Neuronal stem cell (in vitro differentiated cells): ENCODE measurements around the gene CORO1C.
"Not testable (repeated sequence)": the region's sequence is repeated elsewhere in the genome, so short reads cannot be mapped to it uniquely, and the experiment has no call there.

Experiments used
- DNase-seq: peaks from one replicate; pipeline ENCODE4 v3.0.0-alpha.2; 2013; ENCODE audit warnings: low spot score
- H2AFZ ChIP-seq: one replicate; pipeline ENCODE4 v1.6.1; 2013; ENCODE audit warnings: mild to moderate bottlenecking, low read length, inconsistent platforms
- H2AK5ac ChIP-seq: 2 replicates; pipeline ENCODE4 v1.6.1; 2013; ENCODE audit warnings: low read depth, mild to moderate bottlenecking, inconsistent platforms, low read length, moderate library complexity, mixed read lengths
- H2BK120ac ChIP-seq: 2 replicates; pipeline ENCODE4 v1.6.1; 2013; ENCODE audit warnings: low read depth, mild to moderate bottlenecking, inconsistent platforms, low read length, moderate library complexity, mixed read lengths
- H2BK12ac ChIP-seq: one replicate; pipeline ENCODE4 v1.6.1; 2013; ENCODE audit warnings: low read length, inconsistent platforms
- H2BK15ac ChIP-seq: 2 replicates; pipeline ENCODE4 v1.6.1; 2013; ENCODE audit warnings: mild to moderate bottlenecking, low read length, inconsistent platforms, mixed read lengths
- H2BK5ac ChIP-seq: one replicate; pipeline ENCODE4 v1.6.1; 2013; ENCODE audit warnings: inconsistent platforms, mild to moderate bottlenecking, low read length, moderate library complexity
- H3K14ac ChIP-seq: one replicate; pipeline ENCODE4 v1.6.1; 2013; ENCODE audit warnings: low read length, inconsistent platforms
- H3K18ac ChIP-seq: 2 replicates; pipeline ENCODE4 v1.6.1; 2013; ENCODE audit warnings: low read length, inconsistent platforms
- H3K23ac ChIP-seq: 2 replicates; pipeline ENCODE4 v1.6.1; 2013; ENCODE audit warnings: low read depth, mild to moderate bottlenecking, mixed read lengths, low read length, inconsistent platforms; ENCODE audit not compliant: poor library complexity
- H3K27ac ChIP-seq: replicated peaks from 3 replicates; pipeline ENCODE4 v1.5.1; 2013; ENCODE audit warnings: low read length, inconsistent platforms
- H3K27me3 ChIP-seq, 3 experiments: 2 replicates each; pipeline ENCODE4 v1.6.1; 2013; ENCODE audit warnings: low read length in 3 of 3, mild to moderate bottlenecking in 2 of 3, inconsistent platforms in 1 of 3, low read depth in 1 of 3, mixed read lengths in 1 of 3, moderate library complexity in 1 of 3; ENCODE audit not compliant: control insufficient read depth in 3 of 3, insufficient read depth in 3 of 3
- H3K36me3 ChIP-seq, 2 donors: replicated peaks in 1 of 2; 2 replicates each; pipeline ENCODE4 v1.6.1; 2013; ENCODE audit warnings: low read length in 2 of 2; ENCODE audit not compliant: control insufficient read depth in 2 of 2, insufficient read depth in 2 of 2
- H3K4ac ChIP-seq: 2 replicates; pipeline ENCODE4 v1.6.1; 2013; ENCODE audit warnings: inconsistent platforms, mild to moderate bottlenecking, low read length, moderate library complexity
- H3K4me1 ChIP-seq, 2 donors: 1 replicate in 1 of 2; 2 replicates in 1 of 2; pipeline ENCODE4 v1.6.1; 2013; ENCODE audit warnings: low read length in 2 of 2, low read depth in 1 of 2; ENCODE audit not compliant: control insufficient read depth in 2 of 2, insufficient read depth in 1 of 2
- H3K4me2 ChIP-seq: one replicate; pipeline ENCODE4 v1.6.1; 2013; ENCODE audit warnings: mild to moderate bottlenecking, low read length, inconsistent platforms; ENCODE audit not compliant: insufficient read depth, poor library complexity, severe bottlenecking
- H3K4me3 ChIP-seq, 2 donors: 2 replicates each; pipeline ENCODE4 v1.5.1; 2013; ENCODE audit warnings: low read length in 2 of 2, mild to moderate bottlenecking in 2 of 2, inconsistent platforms in 1 of 2, moderate library complexity in 1 of 2
- H3K79me1 ChIP-seq: one replicate; pipeline ENCODE4 v1.6.1; 2013; ENCODE audit warnings: low read depth, mild to moderate bottlenecking, inconsistent platforms, low read length, moderate library complexity
- H3K9ac ChIP-seq: one replicate; pipeline ENCODE4 v1.6.1; 2013; ENCODE audit warnings: mild to moderate bottlenecking, low read depth, low read length, inconsistent platforms; ENCODE audit not compliant: poor library complexity
- H3K9me3 ChIP-seq, 2 donors: replicated peaks in 1 of 2; 2 replicates each; pipeline versions ENCODE3 to v1.6.1; 2013; ENCODE audit warnings: low read length in 2 of 2, mild to moderate bottlenecking in 2 of 2, inconsistent platforms in 1 of 2, low read depth in 1 of 2, mixed read lengths in 1 of 2, moderate library complexity in 1 of 2; ENCODE audit not compliant: control insufficient read depth in 2 of 2, insufficient read depth in 1 of 2
- H4K8ac ChIP-seq: one replicate; pipeline ENCODE4 v1.6.1; 2013; ENCODE audit warnings: low read depth, mild to moderate bottlenecking, inconsistent platforms, low read length, moderate library complexity
- H4K91ac ChIP-seq: one replicate; pipeline ENCODE4 v1.6.1; 2013; ENCODE audit warnings: low read length, low read depth, mild to moderate bottlenecking, inconsistent platforms; ENCODE audit not compliant: poor library complexity
- WGBS, 2 donors: extraction: QIAGEN DNeasy Blood & Tissue Kit; methylation state at CpG; one replicate each; pipeline ENCODE4 v1.1.7; 2013; ENCODE audit warnings: missing lambda C conversion rate in 2 of 2, mixed read lengths in 1 of 2; ENCODE audit not compliant: insufficient read length in 2 of 2, insufficient replicate concordance in 1 of 2; ENCODE audit errors: extremely low coverage in 2 of 2; 5-methylcytosine and 5-hydroxymethylcytosine counted together

CORO1C gene

GRCh38 chr12:108621161-108621560 is 110.2 kb downstream of the CORO1C start:
- no peak overlapping the region for H3K27ac ChIP-seq
- no peak overlapping the region for H2BK12ac ChIP-seq
- no peak for DNase-seq
- H3K23ac ChIP-seq = no peak overlapping the region
- peaks cover 7 to 22% of the 10 kb centered on the region in 2 donors for H3K4me1 ChIP-seq
- H3K9me3 ChIP-seq = no peaks in the 10 kb centered on the region
- H3K36me3 ChIP-seq = no peaks in the 10 kb centered on the region
- H2BK120ac ChIP-seq = no peak overlapping the region
- H3K4ac ChIP-seq = no peak overlapping the region
- H3K4me3 ChIP-seq = no peak overlapping the region
- H4K91ac ChIP-seq = no peak overlapping the region
- H2BK5ac ChIP-seq = no peak overlapping the region
- H4K8ac ChIP-seq = no peak overlapping the region
- H2AK5ac ChIP-seq = no peak overlapping the region
- no peak overlapping the region for H2AFZ ChIP-seq
- no peak overlapping the region for H3K9ac ChIP-seq
- H2BK15ac ChIP-seq = no peak overlapping the region
- H3K18ac ChIP-seq = no peak overlapping the region
- H3K27me3 ChIP-seq = no peaks in the 10 kb centered on the region
- no peak overlapping the region for H3K14ac ChIP-seq
- no peaks in the 10 kb centered on the region for H3K79me1 ChIP-seq
- no CpG with 5 or more reads among the region's 3 CpGs for WGBS, 2 donors
- H3K4me2 ChIP-seq = no peak overlapping the region

- Histone ChIP-seq H3K23ac (no peak overlapping the region), H2AFZ (peak overlapping the region; percentile 45), H2BK12ac (no peak overlapping the region), H3K18ac (no peak overlapping the region), H3K27me3 (no peaks in the 10 kb centered on the region), H3K14ac (no peak overlapping the region), H3K36me3 (no peaks in the 10 kb centered on the region), H3K4ac (no peak overlapping the region), H2AK5ac (no peak overlapping the region), H3K4me1 (peaks cover 7 to 22% of the 10 kb centered on the region in 2 donors), H4K8ac (no peak overlapping the region), H3K4me3 (no peak overlapping the region), H3K27ac (no peak overlapping the region), H3K9me3 (peaks cover 0 to 4% of the 10 kb centered on the region in 2 donors), H2BK120ac (no peak overlapping the region), H3K4me2 (no peak overlapping the region), H3K9ac (no peak overlapping the region), H2BK5ac (no peak overlapping the region), H4K91ac (no peak overlapping the region), H2BK15ac (no peak overlapping the region), H3K79me1 (no peaks in the 10 kb centered on the region)
- no peak for DNase-seq
- no CpG with 5 or more reads among the region's 10 CpGs for WGBS, 2 donors
These were observed 111.0 kb downstream of the CORO1C start for GRCh38 chr12:108620236-108620879.

GRCh38 chr12:108619369-108620160 is 111.8 kb downstream of the CORO1C start:
- no peaks in the 10 kb centered on the region for H3K79me1 ChIP-seq
- H2BK15ac ChIP-seq = no peak overlapping the region
- no peak overlapping the region for H3K18ac ChIP-seq
- H2AK5ac ChIP-seq = no peak overlapping the region
- no peaks in the 10 kb centered on the region for H3K36me3 ChIP-seq
- no peak overlapping the region for H2AFZ ChIP-seq
- H3K27me3 ChIP-seq = no peaks in the 10 kb centered on the region
- no CpG with 5 or more reads among the region's 14 CpGs for WGBS, 2 donors
- H2BK5ac ChIP-seq = no peak overlapping the region
- H3K27ac ChIP-seq = no peak overlapping the region
- H2BK120ac ChIP-seq = no peak overlapping the region
- no peak overlapping the region for H3K4me3 ChIP-seq
- no peak overlapping the region for H3K23ac ChIP-seq
- H3K4ac ChIP-seq = no peak overlapping the region
- no peak overlapping the region for H4K8ac ChIP-seq
- no peak overlapping the region for H3K4me2 ChIP-seq
- H3K9me3 ChIP-seq = peaks cover 0 to 4% of the 10 kb centered on the region in 2 donors
- peaks cover 7 to 22% of the 10 kb centered on the region in 2 donors for H3K4me1 ChIP-seq
- H3K9ac ChIP-seq = no peak overlapping the region
- H2BK12ac ChIP-seq = no peak overlapping the region
- no peak overlapping the region for H4K91ac ChIP-seq
- H3K14ac ChIP-seq = no peak overlapping the region
- no peak for DNase-seq

- H3K36me3 ChIP-seq, H3K14ac ChIP-seq, H3K4me3 ChIP-seq, H2AK5ac ChIP-seq, H3K27me3 ChIP-seq, H3K18ac ChIP-seq, H3K9ac ChIP-seq, H2BK12ac ChIP-seq, H2BK15ac ChIP-seq, H2BK5ac ChIP-seq, H4K91ac ChIP-seq, H4K8ac ChIP-seq, H2BK120ac ChIP-seq, H3K79me1 ChIP-seq, H3K27ac ChIP-seq, H3K4ac ChIP-seq, H3K23ac ChIP-seq, H3K9me3 ChIP-seq, DNase-seq, H3K4me2 ChIP-seq: not testable (repeated sequence)
- H3K4me1 ChIP-seq = peaks cover 7 to 22% of the 10 kb centered on the region in 2 donors
- H2AFZ ChIP-seq = peak overlapping the region; percentile 33
- WGBS, 2 donors = no CpG with 5 or more reads among the region's 4 CpGs
These were observed 112.4 kb downstream of the CORO1C start for GRCh38 chr12:108618953-108619274.
